Nephron progenitor cell (in vitro differentiated cells): ENCODE results near the gene CACNG5.

Experiments used
- DNase-seq: peaks from one replicate; pipeline ENCODE4 v3.0.0; 2021
- H3K27ac Mint-ChIP-seq: 2 replicates; pipeline ENCODE4 v1.8.0; 2021; ENCODE audit warnings: mild to moderate bottlenecking, moderate library complexity, mixed read lengths
- H3K27me3 Mint-ChIP-seq: 2 replicates; pipeline ENCODE4 v1.8.0; 2021; ENCODE audit warnings: mild to moderate bottlenecking, low read depth, mixed read lengths; ENCODE audit not compliant: poor library complexity
- H3K36me3 Mint-ChIP-seq: 2 replicates; pipeline ENCODE4 v1.8.0; 2021; ENCODE audit warnings: low read depth, mixed read lengths
- H3K4me1 Mint-ChIP-seq: 2 replicates; pipeline ENCODE4 v1.8.0; 2021; ENCODE audit warnings: mixed read lengths
- H3K4me3 Mint-ChIP-seq: 2 replicates; pipeline ENCODE4 v1.8.0; 2021; ENCODE audit warnings: mild to moderate bottlenecking, moderate library complexity, mixed read lengths
- H3K9me3 Mint-ChIP-seq: 2 replicates; pipeline ENCODE4 v1.8.0; 2021; ENCODE audit warnings: mild to moderate bottlenecking, moderate library complexity, mixed read lengths
- CTCF ChIP-seq: fragments of 200-600 bp; sonication (generic); IDR thresholded peaks from 2 replicates; pipeline ENCODE4 v1.5.0; 2021; ENCODE audit warnings: antibody characterized with exemption

CACNG5 gene

GRCh38 chr17:66915792-66916191, 80.9 kb downstream of the CACNG5 start:
- DNase-seq = no peak
- H3K27ac Mint-ChIP-seq = no peak overlapping the region
- peaks cover 8% of the 10 kb centered on the region for H3K9me3 Mint-ChIP-seq
- TF ChIP-seq CTCF = no peak
- H3K4me3 Mint-ChIP-seq = no peak overlapping the region
- H3K27me3 Mint-ChIP-seq = no peaks in the 10 kb centered on the region
- H3K4me1 Mint-ChIP-seq = peaks cover 11% of the 10 kb centered on the region
- H3K36me3 Mint-ChIP-seq = no peaks in the 10 kb centered on the region

- TF ChIP-seq CTCF = no peak
- no peak overlapping the region for H3K4me3 Mint-ChIP-seq
- no peak for DNase-seq
- no peak overlapping the region for H3K27ac Mint-ChIP-seq
- peaks cover 13% of the 10 kb centered on the region for H3K9me3 Mint-ChIP-seq
- no peaks in the 10 kb centered on the region for H3K27me3 Mint-ChIP-seq
- H3K4me1 Mint-ChIP-seq = peaks cover 11% of the 10 kb centered on the region
- no peaks in the 10 kb centered on the region for H3K36me3 Mint-ChIP-seq
Measured at GRCh38 chr17:66916946-66917345, 82.0 kb downstream of the CACNG5 start.

- no peak for DNase-seq
- peaks cover 25% of the 10 kb centered on the region for H3K9me3 Mint-ChIP-seq
- H3K27me3 Mint-ChIP-seq = no peaks in the 10 kb centered on the region
- no peak overlapping the region for H3K4me3 Mint-ChIP-seq
- peaks cover 12% of the 10 kb centered on the region for H3K4me1 Mint-ChIP-seq
- no peak overlapping the region for H3K27ac Mint-ChIP-seq
- no peaks in the 10 kb centered on the region for H3K36me3 Mint-ChIP-seq
- TF ChIP-seq CTCF = no peak
Measured at GRCh38 chr17:66918896-66919295, 84.0 kb downstream of the CACNG5 start.

- no peak for TF ChIP-seq CTCF
- Mint-ChIP-seq H3K27ac (no peak overlapping the region), H3K27me3 (no peaks in the 10 kb centered on the region), H3K4me1 (peaks cover 12% of the 10 kb centered on the region), H3K36me3 (no peaks in the 10 kb centered on the region), H3K9me3 (peaks cover 25% of the 10 kb centered on the region), H3K4me3 (no peak overlapping the region)
- no peak for DNase-seq
Measured at GRCh38 chr17:66920435-66920834, 85.5 kb downstream of the CACNG5 start.

- H3K4me1 Mint-ChIP-seq = peaks cover 12% of the 10 kb centered on the region
- no peaks in the 10 kb centered on the region for H3K36me3 Mint-ChIP-seq
- no peak overlapping the region for H3K4me3 Mint-ChIP-seq
- no peaks in the 10 kb centered on the region for H3K27me3 Mint-ChIP-seq
- no peak overlapping the region for H3K27ac Mint-ChIP-seq
- no peak for DNase-seq
- no peak for TF ChIP-seq CTCF
- H3K9me3 Mint-ChIP-seq = peaks cover 25% of the 10 kb centered on the region
Measured at GRCh38 chr17:66920950-66921349, 86.0 kb downstream of the CACNG5 start.

- H3K4me1 Mint-ChIP-seq = peaks cover 12% of the 10 kb centered on the region
- H3K27me3 Mint-ChIP-seq = no peaks in the 10 kb centered on the region
- H3K36me3 Mint-ChIP-seq = no peaks in the 10 kb centered on the region
- H3K4me3 Mint-ChIP-seq = no peak overlapping the region
- DNase-seq = no peak
- no peak overlapping the region for H3K27ac Mint-ChIP-seq
- TF ChIP-seq CTCF = no peak
- peaks cover 20% of the 10 kb centered on the region for H3K9me3 Mint-ChIP-seq
Measured at GRCh38 chr17:66923886-66924285, 89.0 kb downstream of the CACNG5 start.
